Heart left ventricle (tissue), 13 donors: ENCODE results near the gene LCE2D.

Experiments used
- CTCF ChIP-seq, 12 donors: fragments of 200-600 bp; sonication (generic) in 4 of 12; IDR thresholded peaks; one replicate each; pipeline versions ENCODE4 v1.5.0 to v1.8.0; 2018 to 2022; ENCODE audit warnings: antibody characterized with exemption in 12 of 12, mild to moderate bottlenecking in 5 of 12
- POLR2A ChIP-seq, 2 donors: fragments of 450-650 bp; IDR thresholded peaks; one replicate each; pipeline ENCODE4 v1.6.1; 2017; ENCODE audit warnings: antibody characterized with exemption in 2 of 2, mild to moderate bottlenecking in 2 of 2, moderate library complexity in 2 of 2
- donor health status: ischemic (EF 13 %, LVEDD 7.1; RV severe dilation, severe dysfunction).
- donor health status: DM: no; HTN: yes; CAD: no.
- donor health status: DM: no; HTN: no; CAD: no.
- donor health status: ischemic (EF 25% LVEDD 6.9; RV normal size, moderate dysfunction).
- donor health status: ischemic (EF 25% LVEDD 5.7; RV mildly dilated, moderate dysfunction).
- donor health status: ischemic (EF 35%, LVEDD 5.7; RV mildly dilated, moderate dysfunction).
- donor health status: nonischemic (EF 11% LVEDD 7.7; RV severe dilation, severe dysfunction).
- donor health status: DM: yes; HTN: yes; CAD: no.
- donor health status: PGD.
- donor health status: ischemic (EF 29% LVEDD 5.4; RV normal size, mild dysfunction).
- donor health status: nonischemic (EF 23%, LVEDD 6.1; RV moderate dilation, normal function).

- TF ChIP-seq POLR2A (IDR thresholded peaks at IDR 0.05) (no peak), CTCF (IDR thresholded peaks at IDR 0.05) (no peak)
These were observed 41.2 kb upstream of the LCE2D start for GRCh38 chr1:152621993-152622392.
